GM20000 (cell line): ENCODE results near the gene ASAP2.

Experiments
- DNase-seq: peaks from one replicate; pipeline ENCODE4 v3.0.0; 2012; ENCODE audit warnings: low spot score
- CTCF ChIP-seq: IDR thresholded peaks from 2 replicates; pipeline ENCODE4 v1.5.1; 2012; ENCODE audit warnings: mild to moderate bottlenecking, control low read depth; ENCODE audit errors: extremely low read depth, missing control alignments

The ASAP2 gene

GRCh38 chr2:9286554-9287399 lies 80.2 kb downstream of the ASAP2 start:
- TF ChIP-seq CTCF = no peak
- DNase-seq = no peak

- no peak for TF ChIP-seq CTCF
- DNase-seq = no peak
Measured at GRCh38 chr2:9287400-9288045, 80.9 kb downstream of the ASAP2 start.

GRCh38 chr2:9288233-9288632 lies 81.6 kb downstream of the ASAP2 start:
- no peak for DNase-seq
- no peak for TF ChIP-seq CTCF

GRCh38 chr2:9288681-9289338 lies 82.2 kb downstream of the ASAP2 start:
- no peak for DNase-seq
- TF ChIP-seq CTCF = no peak

GRCh38 chr2:9291331-9291730 lies 84.7 kb downstream of the ASAP2 start:
- no peak for DNase-seq
- TF ChIP-seq CTCF = no peak

GRCh38 chr2:9291866-9292265 lies 85.3 kb downstream of the ASAP2 start:
- DNase-seq = no peak
- TF ChIP-seq CTCF = no peak

- DNase-seq = no peak
Measured at GRCh38 chr2:9292426-9292825, 85.8 kb downstream of the ASAP2 start.

More at GRCh38 chr2:9292426-9292825, 85.8 kb downstream of the ASAP2 start:
- no peak for TF ChIP-seq CTCF
